Measurements from ENCODE around the gene RAB35.

DNA sequence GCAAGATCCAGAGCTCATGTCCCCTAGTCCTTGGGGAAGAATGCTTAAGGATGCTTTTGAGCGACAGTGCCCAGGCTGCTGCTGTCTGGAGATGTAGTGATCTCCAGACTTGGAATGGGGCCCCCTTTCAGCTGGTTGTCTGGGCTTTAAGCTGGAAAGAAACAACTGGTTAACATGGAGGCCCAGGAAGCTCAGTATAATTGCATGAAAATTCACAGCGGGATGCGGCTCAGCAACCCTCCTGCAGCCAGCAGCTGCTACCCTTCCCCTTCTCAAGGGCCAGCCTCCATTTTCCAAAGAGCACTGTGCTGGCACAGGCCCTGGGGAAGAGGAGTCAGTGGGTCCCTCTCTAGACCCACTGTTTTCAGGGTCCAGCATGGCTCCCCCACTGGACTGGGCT, 26.3 kb downstream of the RAB35 start:
- TF ChIP-seq, protein P1, sequence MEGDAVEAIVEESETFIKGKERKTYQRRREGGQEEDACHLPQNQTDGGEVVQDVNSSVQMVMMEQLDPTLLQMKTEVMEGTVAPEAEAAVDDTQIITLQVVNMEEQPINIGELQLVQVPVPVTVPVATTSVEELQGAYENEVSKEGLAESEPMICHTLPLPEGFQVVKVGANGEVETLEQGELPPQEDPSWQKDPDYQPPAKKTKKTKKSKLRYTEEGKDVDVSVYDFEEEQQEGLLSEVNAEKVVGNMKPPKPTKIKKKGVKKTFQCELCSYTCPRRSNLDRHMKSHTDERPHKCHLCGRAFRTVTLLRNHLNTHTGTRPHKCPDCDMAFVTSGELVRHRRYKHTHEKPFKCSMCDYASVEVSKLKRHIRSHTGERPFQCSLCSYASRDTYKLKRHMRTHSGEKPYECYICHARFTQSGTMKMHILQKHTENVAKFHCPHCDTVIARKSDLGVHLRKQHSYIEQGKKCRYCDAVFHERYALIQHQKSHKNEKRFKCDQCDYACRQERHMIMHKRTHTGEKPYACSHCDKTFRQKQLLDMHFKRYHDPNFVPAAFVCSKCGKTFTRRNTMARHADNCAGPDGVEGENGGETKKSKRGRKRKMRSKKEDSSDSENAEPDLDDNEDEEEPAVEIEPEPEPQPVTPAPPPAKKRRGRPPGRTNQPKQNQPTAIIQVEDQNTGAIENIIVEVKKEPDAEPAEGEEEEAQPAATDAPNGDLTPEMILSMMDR (IDR thresholded peaks at IDR 0.05), result no peak
- TF ChIP-seq, protein P2, sequence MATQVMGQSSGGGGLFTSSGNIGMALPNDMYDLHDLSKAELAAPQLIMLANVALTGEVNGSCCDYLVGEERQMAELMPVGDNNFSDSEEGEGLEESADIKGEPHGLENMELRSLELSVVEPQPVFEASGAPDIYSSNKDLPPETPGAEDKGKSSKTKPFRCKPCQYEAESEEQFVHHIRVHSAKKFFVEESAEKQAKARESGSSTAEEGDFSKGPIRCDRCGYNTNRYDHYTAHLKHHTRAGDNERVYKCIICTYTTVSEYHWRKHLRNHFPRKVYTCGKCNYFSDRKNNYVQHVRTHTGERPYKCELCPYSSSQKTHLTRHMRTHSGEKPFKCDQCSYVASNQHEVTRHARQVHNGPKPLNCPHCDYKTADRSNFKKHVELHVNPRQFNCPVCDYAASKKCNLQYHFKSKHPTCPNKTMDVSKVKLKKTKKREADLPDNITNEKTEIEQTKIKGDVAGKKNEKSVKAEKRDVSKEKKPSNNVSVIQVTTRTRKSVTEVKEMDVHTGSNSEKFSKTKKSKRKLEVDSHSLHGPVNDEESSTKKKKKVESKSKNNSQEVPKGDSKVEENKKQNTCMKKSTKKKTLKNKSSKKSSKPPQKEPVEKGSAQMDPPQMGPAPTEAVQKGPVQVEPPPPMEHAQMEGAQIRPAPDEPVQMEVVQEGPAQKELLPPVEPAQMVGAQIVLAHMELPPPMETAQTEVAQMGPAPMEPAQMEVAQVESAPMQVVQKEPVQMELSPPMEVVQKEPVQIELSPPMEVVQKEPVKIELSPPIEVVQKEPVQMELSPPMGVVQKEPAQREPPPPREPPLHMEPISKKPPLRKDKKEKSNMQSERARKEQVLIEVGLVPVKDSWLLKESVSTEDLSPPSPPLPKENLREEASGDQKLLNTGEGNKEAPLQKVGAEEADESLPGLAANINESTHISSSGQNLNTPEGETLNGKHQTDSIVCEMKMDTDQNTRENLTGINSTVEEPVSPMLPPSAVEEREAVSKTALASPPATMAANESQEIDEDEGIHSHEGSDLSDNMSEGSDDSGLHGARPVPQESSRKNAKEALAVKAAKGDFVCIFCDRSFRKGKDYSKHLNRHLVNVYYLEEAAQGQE (IDR thresholded peaks at IDR 0.05), result no peak
- TF ChIP-seq NR3C1 (IDR thresholded peaks at IDR 0.05) (no peak), EP300 (IDR thresholded peaks at IDR 0.05) (no peak), POLR2A (IDR thresholded peaks at IDR 0.05; ENCODE audit: low read length) (no peak), POLR2AphosphoS2 (conservative IDR thresholded peaks at IDR 0.05; ENCODE audit: low read length) (no peak), CEBPB (IDR thresholded peaks at IDR 0.05) (no peak), RAD21 (conservative IDR thresholded peaks at IDR 0.05 in 1 of 2, IDR thresholded peaks at IDR 0.05 in 1 of 2) (no peak), CHD2 (IDR thresholded peaks at IDR 0.05; ENCODE audit: low read length, partially characterized antibody) (no peak), RNF2 (IDR thresholded peaks at IDR 0.05; ENCODE audit: borderline replicate concordance, low read depth) (no peak), TP53 (CRISPR knock-in tag; IDR thresholded peaks at IDR 0.05) (no peak), ZFP36 (IDR thresholded peaks at IDR 0.05; ENCODE audit: borderline replicate concordance, partially characterized antibody) (no peak), CBX8 (IDR thresholded peaks at IDR 0.05) (no peak), PBX3 (IDR thresholded peaks at IDR 0.05) (no peak)

Measured in A549 (cell line).